A549 treated with Mapracorat at 1 μM for 4 hours (cell line): ENCODE measurements around the gene STARD7. TPM values are rescaled to one million over a fixed set of nuclear protein-coding genes. Genes with fewer than 3 reads are reported as not detected.

Experiments
- total RNA-seq: library from RNA; stranded (reverse); fragments of 200-300 nt; extraction: Qiagen RNA extraction; gene quantifications from 5 replicates; pipeline ENCODE4 v1.2.3, GENCODE V29; 2022

Gene STARD7, protein sequence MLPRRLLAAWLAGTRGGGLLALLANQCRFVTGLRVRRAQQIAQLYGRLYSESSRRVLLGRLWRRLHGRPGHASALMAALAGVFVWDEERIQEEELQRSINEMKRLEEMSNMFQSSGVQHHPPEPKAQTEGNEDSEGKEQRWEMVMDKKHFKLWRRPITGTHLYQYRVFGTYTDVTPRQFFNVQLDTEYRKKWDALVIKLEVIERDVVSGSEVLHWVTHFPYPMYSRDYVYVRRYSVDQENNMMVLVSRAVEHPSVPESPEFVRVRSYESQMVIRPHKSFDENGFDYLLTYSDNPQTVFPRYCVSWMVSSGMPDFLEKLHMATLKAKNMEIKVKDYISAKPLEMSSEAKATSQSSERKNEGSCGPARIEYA
- total RNA-seq: 88.4 to 92.9 TPM (median 88.9 TPM) in 5 replicates

GRCh38 chr2:96208143-96209010 is at the start of gene STARD7:
Gene STARD7 (minus strand): TSS chr2:96208827. CDS start chr2:96208434, 393 bp downstream.

GRCh38 chr2:96145036-96145847 is 63.4 kb downstream of the STARD7 start, which contains the start of gene DUSP2:
Gene DUSP2 (minus strand): TSS chr2:96145440. CDS start chr2:96145354, 86 bp downstream.

DNA sequence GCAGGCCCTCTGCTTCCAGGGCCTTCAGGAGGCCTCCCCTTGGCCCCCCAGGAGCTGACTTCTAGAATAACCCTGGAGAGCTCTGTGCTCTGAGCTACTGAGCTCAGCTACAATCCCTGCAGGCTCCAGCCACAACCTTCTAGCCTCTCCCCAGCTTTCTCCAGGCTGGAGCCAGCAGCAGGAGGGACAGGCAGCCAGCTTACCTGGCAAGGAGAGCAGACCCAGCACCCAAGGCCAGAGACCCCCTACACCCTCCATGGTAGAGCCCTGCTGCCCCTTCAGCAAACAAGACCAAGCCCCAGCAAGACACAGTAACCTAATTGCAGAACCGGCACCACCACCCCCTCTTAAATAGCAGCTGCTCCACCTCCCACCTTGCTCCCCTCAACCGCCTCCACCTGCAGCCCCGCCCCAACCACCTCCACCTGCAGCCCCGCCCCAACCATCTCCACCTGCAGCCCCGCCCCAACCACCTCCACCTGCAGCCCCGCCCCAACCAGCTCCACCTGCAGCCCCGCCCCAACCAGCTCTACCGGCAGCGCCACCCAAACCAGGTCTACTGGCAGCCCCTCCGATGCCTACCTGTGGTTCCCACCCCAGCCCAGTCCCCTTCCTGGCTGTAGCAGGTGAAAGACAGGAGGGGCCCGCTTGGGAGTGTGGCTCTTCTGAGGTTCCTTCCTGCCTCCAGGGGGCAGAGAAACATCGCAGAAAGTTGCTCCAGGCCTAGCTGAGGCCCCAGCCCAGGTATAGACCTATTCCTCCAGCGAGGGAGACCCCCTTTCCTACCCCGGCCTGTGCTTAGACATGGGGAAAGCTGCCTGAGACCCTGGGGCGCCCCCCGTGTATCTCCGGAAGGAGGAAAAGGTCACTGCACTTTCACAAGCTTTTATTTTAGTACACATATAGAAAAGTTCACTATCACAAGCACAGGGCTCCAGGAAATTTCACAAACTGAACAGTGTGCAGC is 70.2 kb downstream of the STARD7 start, which contains the start of gene ASTL:
ASTL (minus strand) TSS at position 324 of the 967 bp plus-strand sequence; CDS start at position 258, 66 bp downstream.

Other genes starting within 250 kb of the STARD7 start
- 3.0 to 6.9 TPM (median 4.2 TPM) in 5 replicates for gene ANKRD36C, start 217.0 kb downstream of the STARD7 start, total RNA-seq
- not detected in 5 replicates for gene GPAT2, start 173.9 kb downstream of the STARD7 start, total RNA-seq
- 0.05 to 0.13 TPM (median 0.09 TPM) in 5 replicates for gene ADRA2B, start 92.3 kb downstream of the STARD7 start, total RNA-seq
- gene ASTL, start 70.3 kb downstream of the STARD7 start, total RNA-seq: not detected in 5 replicates
- 0.41 to 0.67 TPM (median 0.44 TPM) in 5 replicates for gene DUSP2, start 63.4 kb downstream of the STARD7 start, total RNA-seq
- 34.0 to 45.8 TPM (median 43.1 TPM) in 5 replicates for gene TMEM127, start 57.2 kb upstream of the STARD7 start, total RNA-seq
- 60.1 to 85.2 TPM (median 81.9 TPM) in 5 replicates for gene CIAO1, start 57.4 kb upstream of the STARD7 start, total RNA-seq
- 110 to 124 TPM (median 117 TPM) in 5 replicates for gene SNRNP200, start 96.7 kb upstream of the STARD7 start, total RNA-seq
- not detected in 5 replicates for gene ITPRIPL1, start 116.5 kb upstream of the STARD7 start, total RNA-seq
- gene NCAPH, start 126.9 kb upstream of the STARD7 start, total RNA-seq: 40.4 to 45.1 TPM (median 43.5 TPM) in 5 replicates